GM19324 (cell line): ENCODE results near the gene TBPL2.
"Not testable (repeated sequence)": the region's sequence is repeated elsewhere in the genome, so short reads cannot be mapped to it uniquely, and the experiment has no call there.

ENCODE experiments used
- ATAC-seq: cut with Tn5 transposase; IDR thresholded peaks from one replicate; pipeline ENCODE4 v1.9.1; 2021; ENCODE audit warnings: mild to moderate bottlenecking, moderate library complexity; ENCODE audit not compliant: unreplicated experiment, low FRiP score

TBPL2 gene

DNA sequence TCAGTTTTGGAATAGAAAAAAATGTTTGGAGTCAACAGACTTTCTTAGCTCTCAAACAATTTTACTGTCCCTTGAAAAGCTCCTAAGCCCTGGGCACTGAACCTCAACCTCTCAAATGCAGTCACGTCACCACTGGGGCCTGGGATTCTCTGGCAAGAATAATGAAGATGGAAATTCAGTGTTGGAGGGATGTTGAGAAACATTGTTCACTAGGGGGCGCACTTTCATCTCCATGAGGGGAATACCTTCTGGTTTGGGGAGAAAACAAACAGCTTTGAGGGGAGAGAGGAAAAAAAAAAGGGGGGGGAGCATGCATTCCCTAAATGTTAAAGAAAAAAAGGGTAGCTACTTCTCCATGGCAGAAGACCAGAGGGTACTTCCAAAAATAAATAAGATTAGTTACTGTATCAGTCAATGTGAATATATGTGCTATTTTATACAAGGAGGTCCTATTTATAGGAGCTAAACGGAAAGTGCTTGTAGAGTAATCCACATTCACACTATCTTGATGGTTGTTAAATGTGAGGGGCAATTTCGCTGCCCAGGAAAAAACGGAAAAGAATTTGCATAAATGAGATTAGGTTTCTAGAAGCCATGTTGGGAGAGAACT lies 5.8 kb upstream of the TBPL2 start:
- no peak for ATAC-seq

DNA sequence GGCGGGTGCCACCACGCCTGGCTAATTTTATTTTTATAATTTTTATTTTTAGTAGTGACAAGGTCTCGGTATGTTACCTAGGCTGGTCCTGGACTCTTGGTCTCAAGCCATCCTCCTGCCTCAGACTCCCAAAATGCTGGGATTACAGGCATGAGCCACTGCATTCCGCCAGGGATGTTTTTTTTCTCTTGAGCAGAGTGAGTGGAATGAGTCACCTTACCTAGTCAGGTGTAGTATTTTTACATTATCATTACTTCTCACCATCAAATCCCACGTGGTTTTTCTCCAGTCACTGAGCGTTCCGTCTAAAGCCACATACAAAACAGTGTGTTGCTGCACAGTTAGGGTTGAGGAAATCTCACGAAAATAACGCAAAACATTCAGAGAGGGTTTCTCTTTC lies 870 bp upstream of the TBPL2 start:
- ATAC-seq = no peak

DNA sequence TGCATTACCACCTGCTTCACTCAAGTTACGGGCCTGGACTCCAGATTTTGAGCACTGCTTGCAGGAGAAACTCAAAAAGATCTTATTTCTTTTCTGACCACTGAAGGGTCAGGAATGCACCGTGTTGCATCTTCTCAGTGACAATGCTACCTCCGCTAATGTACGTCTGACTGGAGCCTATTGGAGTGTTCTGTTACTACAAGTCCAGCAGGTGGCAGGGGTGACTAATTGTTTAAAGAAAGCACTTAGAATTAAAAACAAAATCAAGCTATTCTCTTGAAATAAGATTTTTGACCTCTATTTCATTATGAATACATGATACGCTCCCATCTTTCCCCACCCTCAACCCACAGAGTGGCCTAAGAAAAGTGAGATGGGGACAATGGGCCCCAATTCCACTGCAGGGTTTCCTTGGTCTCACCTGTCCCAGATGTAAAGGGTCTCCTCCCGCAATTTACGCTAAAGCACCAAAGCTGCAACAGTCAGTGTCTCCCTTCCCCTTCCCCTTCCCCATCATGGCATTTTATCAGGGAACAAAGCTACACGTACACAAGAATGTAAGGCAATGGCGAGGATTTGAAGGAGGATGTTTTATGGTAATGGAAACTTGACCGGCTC lies 2.2 kb downstream of the TBPL2 start:
- ATAC-seq = no peak

DNA sequence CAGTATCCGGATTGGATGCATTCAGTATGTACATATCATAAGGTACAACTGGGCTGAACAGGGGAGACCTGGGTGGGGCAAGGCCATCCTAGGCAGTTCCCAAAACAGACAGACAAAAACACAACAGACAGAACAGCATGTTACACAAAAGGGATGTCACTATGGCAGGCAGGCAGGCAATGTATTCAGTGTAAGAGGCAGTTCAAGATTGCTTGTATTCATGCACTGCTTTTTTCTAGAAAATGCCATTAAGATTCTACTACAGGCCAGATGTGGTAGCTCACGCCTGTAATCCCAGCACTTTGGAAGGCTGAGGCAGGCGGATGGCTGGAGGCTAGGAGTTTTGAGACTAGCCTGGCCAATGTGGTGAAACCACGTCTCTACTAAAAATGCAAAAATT lies 3.5 kb downstream of the TBPL2 start:
- no peak for ATAC-seq

DNA sequence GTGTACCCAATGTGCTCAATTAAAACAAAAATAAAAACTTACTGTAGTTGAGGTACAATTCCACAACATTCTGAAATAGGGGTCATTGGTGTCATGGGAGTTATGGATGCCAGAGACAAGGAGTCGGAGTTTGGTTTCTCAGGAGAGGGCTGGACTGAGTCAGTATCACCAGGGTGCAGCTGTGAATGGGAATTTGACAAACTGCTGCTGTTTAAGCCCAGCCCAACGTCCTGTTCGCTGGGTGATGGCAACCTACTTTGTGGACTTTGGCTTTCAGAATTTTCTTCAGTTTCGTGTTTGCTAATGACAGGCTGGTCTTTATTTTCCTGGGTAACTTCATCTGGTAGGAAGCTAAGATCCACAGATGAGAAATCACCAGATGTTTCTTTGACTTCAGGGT lies 3.9 kb downstream of the TBPL2 start:
- no peak for ATAC-seq

DNA sequence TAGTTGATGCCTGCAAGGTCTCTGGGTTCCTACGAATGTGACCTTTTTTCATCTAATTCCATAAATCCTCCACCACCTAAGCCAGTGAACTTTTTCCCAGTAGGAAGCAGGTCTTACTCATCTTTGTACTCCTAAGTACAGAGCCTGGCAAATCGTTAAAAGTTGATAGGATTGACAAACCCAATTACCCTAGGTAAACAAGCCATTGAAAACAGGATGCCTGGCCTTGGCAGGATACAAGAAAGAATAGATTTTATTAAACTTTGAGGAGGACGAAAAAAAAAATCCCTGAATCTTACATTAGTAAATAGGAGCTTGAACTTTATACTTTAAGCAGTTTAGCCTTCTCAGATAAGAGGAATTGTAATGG lies 5.6 kb downstream of the TBPL2 start:
- ATAC-seq = no peak

DNA sequence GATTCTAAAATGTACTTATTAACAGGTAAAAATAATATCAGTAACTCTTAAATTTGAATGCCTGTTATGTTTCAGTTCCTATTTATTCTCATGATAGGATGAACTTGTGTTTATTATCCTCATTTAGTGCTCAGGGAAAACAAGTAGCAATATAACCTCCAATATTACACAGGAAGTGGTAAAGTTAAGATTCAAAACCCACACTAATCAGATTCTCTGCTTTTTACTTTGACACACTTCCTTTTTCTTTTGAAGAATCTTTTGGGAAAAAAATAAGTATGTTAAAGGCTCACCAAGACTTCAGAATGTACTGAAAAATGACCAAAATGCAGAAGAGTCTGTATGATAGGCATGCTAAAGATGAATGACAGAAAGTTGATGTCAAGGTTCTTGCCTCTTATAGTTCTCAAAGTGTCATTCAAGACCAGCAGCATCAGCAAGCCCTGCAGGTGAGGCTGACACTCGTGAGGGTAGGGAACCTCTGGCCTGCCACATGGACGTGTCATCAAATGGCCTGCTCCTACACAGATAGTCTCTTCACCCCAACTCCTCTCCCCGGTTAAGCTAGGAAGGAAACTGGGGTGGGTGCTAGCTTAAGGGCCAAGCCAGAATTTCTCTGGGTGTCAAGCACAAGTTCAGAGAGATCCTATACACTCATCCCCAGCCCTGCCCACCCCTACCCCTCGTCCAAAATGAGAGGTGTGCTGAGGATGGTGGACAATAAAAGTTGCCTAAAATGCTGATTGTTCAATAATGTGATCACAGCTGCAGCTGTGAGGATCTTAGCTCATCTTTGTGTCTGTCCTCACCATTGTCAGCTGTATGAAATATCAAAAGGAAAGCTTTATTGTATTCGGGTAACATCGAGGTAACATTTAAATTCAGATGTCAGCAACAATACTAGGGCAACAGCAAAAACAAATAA lies 6.3 kb downstream of the TBPL2 start:
- no peak for ATAC-seq

DNA sequence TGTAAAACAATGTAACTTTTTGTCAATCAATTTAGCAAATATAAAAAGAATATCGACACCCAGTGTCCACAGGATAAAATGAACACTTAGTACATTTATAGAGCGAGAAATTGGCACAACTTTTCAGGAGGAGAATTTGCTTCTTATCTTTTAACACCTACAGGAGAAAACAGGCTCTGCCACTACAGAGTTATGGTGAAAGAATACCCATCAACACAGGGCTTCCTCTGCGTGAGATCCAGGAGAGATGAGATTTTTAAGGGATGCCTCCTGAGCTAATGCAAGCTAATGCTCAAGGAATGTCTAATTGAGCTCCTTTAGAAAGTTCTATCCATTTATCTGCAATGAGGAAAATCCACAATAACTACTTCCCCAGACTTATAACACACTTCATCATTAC lies 7.8 kb downstream of the TBPL2 start:
- no peak for ATAC-seq

DNA sequence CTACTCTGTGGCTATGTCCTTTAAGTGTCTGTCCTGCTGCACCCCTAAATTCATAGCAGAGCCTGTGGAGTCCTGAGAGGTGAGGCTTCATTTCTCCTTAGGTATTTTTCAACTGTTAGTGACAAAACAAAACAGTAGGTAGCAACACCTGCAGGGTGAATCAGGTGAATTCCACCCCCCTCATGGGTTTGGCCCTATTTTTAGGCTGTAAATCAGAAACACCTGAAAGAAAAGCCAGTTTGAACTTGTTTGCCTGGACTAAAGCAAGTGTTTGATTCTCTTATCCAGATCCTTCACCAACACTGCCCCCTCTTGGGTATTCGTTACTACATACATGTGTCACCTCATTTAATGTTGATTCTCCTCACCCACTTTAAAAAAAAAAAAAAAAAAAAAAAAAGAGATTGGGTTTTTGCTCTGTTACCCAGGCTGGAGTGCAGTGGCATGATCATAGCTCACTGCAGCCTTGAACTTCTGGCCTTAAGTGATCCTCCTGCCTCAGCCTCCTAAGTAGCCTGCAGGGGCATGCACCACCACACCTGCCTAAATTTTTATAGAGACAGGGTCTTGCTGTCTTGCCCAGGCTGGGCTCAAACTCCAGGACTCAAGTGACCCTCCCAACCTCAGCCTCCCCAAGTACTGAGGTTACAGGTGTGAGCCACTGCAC lies 10.3 kb downstream of the TBPL2 start:
- no peak for ATAC-seq

DNA sequence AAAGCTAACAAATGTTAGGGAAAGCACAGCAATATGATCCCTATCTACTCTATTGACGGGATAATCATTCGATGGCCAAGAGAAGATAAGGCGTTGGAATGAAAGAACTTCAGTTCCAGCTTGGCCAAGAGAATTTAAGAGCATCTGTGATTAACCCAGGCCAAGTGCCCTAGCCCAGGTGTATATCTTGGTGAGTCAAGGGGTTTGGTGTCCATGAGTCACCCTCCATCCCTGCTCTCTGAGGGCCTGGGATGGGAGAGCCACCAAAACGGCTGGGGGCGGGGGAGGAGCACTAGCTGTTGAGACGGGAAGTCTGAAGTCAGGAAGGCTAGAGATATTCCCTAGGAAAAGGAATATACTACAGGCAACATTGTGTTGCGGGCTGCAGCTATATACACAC lies 13.0 kb downstream of the TBPL2 start:
- ATAC-seq = no peak

DNA sequence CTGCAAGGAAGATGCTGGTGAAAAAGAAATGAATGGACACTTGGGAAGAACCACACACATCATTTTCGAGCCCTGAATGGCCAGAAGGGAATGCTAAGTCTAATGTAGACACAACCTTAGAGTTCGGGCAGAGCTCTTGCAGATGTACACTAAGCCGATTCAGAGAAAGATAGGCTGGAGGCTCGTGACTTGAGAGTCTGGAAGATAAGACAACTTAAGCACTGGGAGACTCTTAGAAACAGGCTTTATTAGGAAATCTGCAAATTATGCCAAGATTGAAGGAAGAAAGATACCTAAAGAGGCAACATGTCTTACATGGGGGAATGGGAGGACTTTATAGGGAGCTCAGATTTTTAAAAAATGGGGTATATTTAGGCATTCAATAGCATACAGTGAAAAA lies 13.5 kb downstream of the TBPL2 start:
- ATAC-seq = no peak

DNA sequence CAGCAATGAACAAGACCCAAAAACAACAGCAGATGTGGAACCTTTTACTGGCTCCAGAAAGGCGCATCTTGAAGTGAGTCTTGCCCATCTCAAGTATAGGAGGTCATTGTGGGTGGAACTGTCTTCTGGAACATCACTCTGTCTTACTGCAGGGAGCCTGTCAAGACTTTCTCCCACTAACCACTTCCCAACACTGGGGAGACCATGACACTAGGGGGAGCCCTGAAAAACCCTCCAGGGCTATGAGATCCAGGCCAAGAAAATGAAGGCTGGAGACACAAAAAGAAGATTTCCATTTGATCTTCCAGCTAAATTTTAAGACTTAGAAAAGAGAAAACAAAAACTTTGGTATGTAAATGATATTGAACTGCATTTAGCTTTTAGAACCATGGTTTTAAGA lies 15.3 kb downstream of the TBPL2 start:
- no peak for ATAC-seq

DNA sequence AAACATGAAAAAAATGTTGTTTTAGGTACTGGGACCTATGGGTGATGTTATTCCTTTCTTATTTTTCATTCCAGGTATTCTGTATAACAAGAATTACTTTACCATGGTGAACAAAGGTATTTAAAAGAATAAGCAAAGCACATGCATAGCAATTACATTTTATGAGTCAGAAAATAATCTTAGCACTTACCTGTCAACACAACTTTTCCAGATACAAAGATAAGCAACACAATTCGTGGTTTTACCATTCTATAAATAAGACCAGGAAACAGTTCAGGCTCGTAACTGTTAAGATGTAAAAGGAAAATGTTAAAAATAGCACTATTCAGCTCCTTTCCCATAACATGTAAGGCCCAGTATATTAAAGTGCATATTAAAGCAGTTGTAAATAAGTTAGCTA lies 16.4 kb downstream of the TBPL2 start:
- ATAC-seq = no peak

DNA sequence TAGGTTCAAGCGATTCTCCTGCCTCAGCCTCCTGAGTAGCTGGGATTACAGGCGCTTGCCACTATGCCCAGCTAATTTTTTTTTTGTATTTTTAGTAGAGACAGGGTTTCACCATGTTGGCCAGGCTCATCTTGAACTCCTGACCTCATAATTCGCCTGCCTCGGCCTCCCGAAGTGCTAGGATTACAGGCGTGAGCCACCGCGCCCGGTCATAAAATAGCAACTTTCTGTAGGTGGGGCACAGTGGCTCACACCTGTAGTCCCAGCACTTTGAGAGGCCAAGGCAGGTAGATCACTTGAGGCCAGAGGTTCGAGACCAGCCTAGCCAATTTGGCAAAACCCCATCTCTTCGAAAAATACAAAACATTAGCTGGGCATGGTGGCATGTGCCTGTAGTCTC lies 18.1 kb downstream of the TBPL2 start:
- ATAC-seq = not testable (repeated sequence)

DNA sequence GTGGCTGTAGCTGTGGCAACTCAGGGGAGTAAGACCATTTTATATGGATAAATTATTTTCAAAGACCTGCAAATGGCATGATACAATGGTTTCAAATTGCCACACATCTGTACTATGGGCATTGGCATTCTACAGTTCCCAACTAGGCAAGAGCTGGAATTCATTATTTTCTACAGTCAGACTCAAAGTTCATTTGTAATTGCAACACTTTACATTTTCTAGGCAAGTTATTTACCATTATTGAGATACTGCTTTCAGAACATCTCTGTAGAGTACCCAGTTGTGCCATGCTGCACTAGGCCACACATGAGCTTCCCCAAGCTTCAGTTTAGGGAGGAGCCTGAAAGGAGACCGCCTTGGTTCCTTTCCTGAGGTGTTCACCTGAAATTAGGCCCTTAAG lies 20.8 kb downstream of the TBPL2 start:
- no peak for ATAC-seq

DNA sequence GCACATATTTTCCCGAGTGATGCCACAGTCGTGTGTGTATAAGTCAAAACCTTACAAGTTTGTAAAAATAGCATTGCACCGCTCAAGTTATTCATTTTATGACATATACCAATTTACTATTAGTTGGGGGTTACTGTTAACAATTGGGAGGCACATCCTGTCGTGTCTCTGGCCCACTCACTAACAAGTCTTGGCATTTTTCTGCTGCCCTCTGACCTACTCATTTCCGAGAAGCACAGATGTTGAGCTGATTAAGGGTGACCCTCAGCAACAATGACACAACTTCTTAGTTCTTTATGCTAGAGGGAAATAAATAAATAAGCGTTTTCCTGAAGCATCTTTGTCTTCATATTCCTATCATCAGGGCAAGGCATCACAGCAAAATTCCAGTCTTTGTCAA lies 22.0 kb downstream of the TBPL2 start:
- no peak for ATAC-seq

DNA sequence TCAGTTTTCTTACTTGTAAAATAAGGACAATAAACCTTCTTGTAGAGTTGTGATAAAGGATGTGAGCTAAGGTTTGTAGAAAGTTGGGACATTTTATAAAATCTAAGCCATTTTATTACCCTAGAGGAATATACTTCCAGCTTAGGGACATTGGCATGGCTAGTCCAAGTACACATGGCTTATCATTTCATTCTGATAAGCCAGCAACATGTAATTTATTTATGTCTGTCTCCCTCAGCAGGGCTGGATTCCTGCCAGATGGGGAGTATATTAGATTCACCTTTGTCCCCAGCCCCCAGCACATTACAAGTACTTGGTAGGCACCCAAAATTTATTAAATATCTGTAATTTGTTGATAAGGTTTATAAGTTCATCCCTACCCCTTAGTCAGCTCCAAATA lies 22.5 kb downstream of the TBPL2 start:
- no peak for ATAC-seq

DNA sequence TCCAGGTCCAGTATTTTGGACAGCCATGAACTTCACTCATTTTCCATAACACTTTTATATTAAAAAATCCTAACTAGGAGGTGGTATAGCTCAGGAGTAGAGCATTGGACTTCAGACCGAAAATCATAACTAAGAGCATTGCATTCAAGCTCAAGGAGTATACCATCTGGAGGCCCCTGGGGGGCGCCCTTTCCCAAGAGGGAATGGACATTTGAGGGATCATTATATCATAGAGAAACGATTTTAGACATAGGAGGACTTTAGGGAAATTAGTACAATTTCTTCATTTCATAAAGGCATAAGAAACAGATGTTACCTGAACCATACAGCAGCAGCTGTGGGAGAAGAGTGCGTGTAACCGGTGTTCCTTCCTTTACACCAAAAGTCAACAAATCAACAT lies 23.6 kb downstream of the TBPL2 start:
- no peak for ATAC-seq

DNA sequence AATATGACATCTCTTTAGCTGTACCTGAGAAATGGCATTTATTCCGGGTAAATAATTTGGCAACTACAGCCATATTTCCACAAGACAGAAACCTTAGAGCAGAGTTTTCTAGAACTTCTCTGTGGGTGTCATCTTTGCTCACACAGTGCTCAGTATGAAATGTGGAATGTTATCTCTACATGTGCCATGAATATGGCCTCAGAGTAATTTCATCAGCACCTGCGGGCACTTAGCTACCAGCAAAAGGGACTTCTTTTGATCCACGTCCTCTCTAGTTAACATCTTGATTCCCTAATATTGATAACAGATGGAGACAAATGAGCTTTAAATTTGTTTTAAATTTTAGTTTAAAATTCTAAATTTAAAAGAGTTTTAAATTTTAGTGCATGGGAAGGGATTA lies 25.9 kb downstream of the TBPL2 start:
- ATAC-seq = no peak

DNA sequence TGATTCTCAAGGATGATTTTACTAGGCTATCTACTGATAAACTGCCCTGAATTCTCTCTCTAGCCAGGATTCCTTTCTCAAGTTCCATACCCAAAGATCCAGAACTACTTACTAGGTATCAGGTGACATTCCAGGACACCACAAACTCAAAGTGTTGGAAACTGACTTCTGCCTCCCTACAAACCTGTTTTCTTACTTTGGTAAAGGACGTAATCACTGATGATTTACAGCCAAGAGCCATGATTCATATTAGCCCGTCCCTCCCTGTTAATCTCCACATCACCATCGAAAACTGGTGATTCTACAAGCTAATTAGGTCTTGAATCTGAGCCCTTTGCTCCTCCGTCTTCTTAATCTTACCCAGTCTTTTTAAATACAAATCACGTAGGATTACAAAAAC lies 27.7 kb downstream of the TBPL2 start:
- ATAC-seq = no peak
